GM12891 (cell line): ENCODE measurements around the gene C12orf75.

Experiments used
- PAX5 ChIP-seq: IDR thresholded peaks from 2 replicates; pipeline ENCODE4 v1.6.1; 2011; ENCODE audit warnings: low read length, moderate library complexity, mild to moderate bottlenecking; ENCODE audit not compliant: insufficient read depth, severe bottlenecking
- POLR2A ChIP-seq: IDR thresholded peaks from 2 replicates; pipeline ENCODE4 v1.6.1; 2011; ENCODE audit warnings: low read depth, low read length, control low read depth
- TAF1 ChIP-seq: IDR thresholded peaks from 2 replicates; pipeline ENCODE4 v1.6.1; 2011; ENCODE audit warnings: low read depth, low read length, control low read depth

DNA sequence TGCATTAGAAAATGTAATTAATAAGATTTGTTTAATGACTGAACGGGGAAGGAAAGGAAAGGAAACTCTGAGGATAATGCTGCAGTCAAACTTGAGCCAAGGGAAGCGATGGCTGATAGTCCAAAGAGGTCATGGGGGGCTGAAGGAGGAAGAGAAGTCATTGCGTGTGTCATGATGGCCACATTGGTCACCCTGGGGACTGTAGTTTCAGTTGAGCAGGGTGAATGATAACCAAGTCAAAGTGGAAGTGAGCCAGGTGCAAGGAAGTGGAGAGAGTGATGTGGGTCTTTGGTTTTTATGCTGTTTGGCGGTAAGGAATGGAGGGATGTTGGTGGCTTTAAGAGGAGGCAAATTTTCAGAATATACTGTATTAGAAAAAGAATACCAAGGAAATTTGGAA lies 21.6 kb downstream of the C12orf75 start:
- no peak for TF ChIP-seq TAF1
- TF ChIP-seq PAX5: no peak
- TF ChIP-seq POLR2A: no peak
